Prostate gland (tissue), 2 donors: ENCODE measurements around the gene RILPL1.

Experiments used
- POLR2A ChIP-seq: fragments of 450-650 bp; IDR thresholded peaks from one replicate; pipeline ENCODE4 v1.6.1; 2016; ENCODE audit warnings: antibody characterized with exemption, mild to moderate bottlenecking
- TF ChIP-seq, protein P1 (sequence below), 4 experiments: fragments of 200-600 bp in 2 of 4; fragments of 450-650 bp in 2 of 4; sonication (generic) in 2 of 4; IDR thresholded peaks; 1 replicate in 3 of 4; 2 replicates in 1 of 4; pipeline ENCODE4 v1.5.1; 2016 to 2019; ENCODE audit warnings: antibody characterized with exemption in 4 of 4, mild to moderate bottlenecking in 2 of 4, moderate library complexity in 2 of 4

DNA sequence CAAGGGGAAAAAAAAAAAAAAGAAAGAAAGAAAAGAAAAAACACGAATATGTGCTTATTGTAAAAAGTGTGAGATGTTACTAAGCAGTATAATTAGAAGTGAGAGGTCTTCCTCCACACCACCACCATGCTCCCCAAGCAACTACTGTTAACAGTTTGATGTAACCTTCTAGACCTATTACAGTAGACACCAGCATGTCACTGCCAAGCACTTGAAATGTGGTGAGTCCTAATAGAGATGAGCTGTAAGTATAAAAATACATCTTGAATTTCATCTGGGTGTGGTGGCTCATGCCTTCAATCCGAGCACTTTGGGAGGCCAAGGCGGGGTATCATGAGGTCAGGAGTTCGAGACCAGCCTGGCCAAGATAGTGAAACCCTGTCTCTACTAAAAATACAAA lies 83.7 kb downstream of the RILPL1 start:
- TF ChIP-seq, protein P1, sequence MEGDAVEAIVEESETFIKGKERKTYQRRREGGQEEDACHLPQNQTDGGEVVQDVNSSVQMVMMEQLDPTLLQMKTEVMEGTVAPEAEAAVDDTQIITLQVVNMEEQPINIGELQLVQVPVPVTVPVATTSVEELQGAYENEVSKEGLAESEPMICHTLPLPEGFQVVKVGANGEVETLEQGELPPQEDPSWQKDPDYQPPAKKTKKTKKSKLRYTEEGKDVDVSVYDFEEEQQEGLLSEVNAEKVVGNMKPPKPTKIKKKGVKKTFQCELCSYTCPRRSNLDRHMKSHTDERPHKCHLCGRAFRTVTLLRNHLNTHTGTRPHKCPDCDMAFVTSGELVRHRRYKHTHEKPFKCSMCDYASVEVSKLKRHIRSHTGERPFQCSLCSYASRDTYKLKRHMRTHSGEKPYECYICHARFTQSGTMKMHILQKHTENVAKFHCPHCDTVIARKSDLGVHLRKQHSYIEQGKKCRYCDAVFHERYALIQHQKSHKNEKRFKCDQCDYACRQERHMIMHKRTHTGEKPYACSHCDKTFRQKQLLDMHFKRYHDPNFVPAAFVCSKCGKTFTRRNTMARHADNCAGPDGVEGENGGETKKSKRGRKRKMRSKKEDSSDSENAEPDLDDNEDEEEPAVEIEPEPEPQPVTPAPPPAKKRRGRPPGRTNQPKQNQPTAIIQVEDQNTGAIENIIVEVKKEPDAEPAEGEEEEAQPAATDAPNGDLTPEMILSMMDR (IDR thresholded peaks at IDR 0.05), result no peak
- TF ChIP-seq POLR2A, result no peak
